Uterus (tissue), 4 donors: ENCODE measurements around the gene TUT7. TPM values are rescaled to one million over a fixed set of nuclear protein-coding genes. Genes with fewer than 3 reads are reported as not detected.
"Not testable (repeated sequence)": the region's sequence is repeated elsewhere in the genome, so short reads cannot be mapped to it uniquely, and the experiment has no call there.

Source experiments
- DNase-seq, 2 donors: peaks; one replicate each; pipeline ENCODE4 v3.0.0-alpha.2; 2019 to 2020
- H3K27ac ChIP-seq, 2 donors: fragments of 200-600 bp; sonication (generic); 1 replicate in 1 of 2; 2 replicates in 1 of 2; pipeline ENCODE4 v1.5.1; 2016 to 2018
- H3K27me3 ChIP-seq, 2 donors: fragments of 200-600 bp; sonication (generic); one replicate each; pipeline ENCODE4 v1.5.1; 2018 to 2019; ENCODE audit warnings: control low read depth in 1 of 2
- H3K36me3 ChIP-seq, 2 donors: fragments of 200-600 bp; sonication (generic); one replicate each; pipeline ENCODE4 v1.5.1; 2019; ENCODE audit warnings: control low read depth in 1 of 2
- H3K4me1 ChIP-seq, 2 donors: fragments of 200-600 bp; sonication (generic); one replicate each; pipeline ENCODE4 v1.5.1; 2018 to 2019; ENCODE audit warnings: control low read depth in 1 of 2
- H3K4me3 ChIP-seq, 2 donors: fragments of 200-600 bp; sonication (generic); 1 replicate in 1 of 2; 2 replicates in 1 of 2; pipeline ENCODE4 v1.5.1; 2018 to 2019; ENCODE audit warnings: mild to moderate bottlenecking in 1 of 2
- H3K9me3 ChIP-seq, 2 donors: fragments of 200-600 bp; sonication (generic); one replicate each; pipeline ENCODE4 v1.5.1; 2019; ENCODE audit warnings: control low read depth in 1 of 2
- POLR2A ChIP-seq, 2 donors: fragments of 450-650 bp; IDR thresholded peaks; one replicate each; pipeline ENCODE4 v1.6.1; 2016; ENCODE audit warnings: antibody characterized with exemption in 2 of 2, mild to moderate bottlenecking in 1 of 2, moderate library complexity in 1 of 2
- intact Hi-C: fragments of 100-400 bp; cut with DNase I; formaldehyde crosslinking; loops from one replicate; pipeline ENCODE4 v1.15.1; 2023; ENCODE audit warnings: low total_unique reads
- total RNA-seq, 4 donors: library from RNA; depleted of rRNA in 3 of 4; stranded (reverse); fragments of >200 nt in 3 of 4; gene quantifications; one replicate each; pipeline versions ENCODE4 v1.1.0 to v1.2.4, GENCODE V29; 2014 to 2023
- TF ChIP-seq, protein P1 (sequence below), 4 experiments: fragments of 200-600 bp in 2 of 4; fragments of 450-650 bp in 2 of 4; sonication (generic) in 2 of 4; IDR thresholded peaks; one replicate each; pipeline ENCODE4 v1.5.1; 2016 to 2019; ENCODE audit warnings: antibody characterized with exemption in 4 of 4, mild to moderate bottlenecking in 2 of 4, moderate library complexity in 1 of 4
- donor health status: DM: yes; HTN: yes; CAD: no.

Gene TUT7
- total RNA-seq, 4 donors from 2014 or later: 13.8 to 41.5 (median 20.3) TPM

DNA sequence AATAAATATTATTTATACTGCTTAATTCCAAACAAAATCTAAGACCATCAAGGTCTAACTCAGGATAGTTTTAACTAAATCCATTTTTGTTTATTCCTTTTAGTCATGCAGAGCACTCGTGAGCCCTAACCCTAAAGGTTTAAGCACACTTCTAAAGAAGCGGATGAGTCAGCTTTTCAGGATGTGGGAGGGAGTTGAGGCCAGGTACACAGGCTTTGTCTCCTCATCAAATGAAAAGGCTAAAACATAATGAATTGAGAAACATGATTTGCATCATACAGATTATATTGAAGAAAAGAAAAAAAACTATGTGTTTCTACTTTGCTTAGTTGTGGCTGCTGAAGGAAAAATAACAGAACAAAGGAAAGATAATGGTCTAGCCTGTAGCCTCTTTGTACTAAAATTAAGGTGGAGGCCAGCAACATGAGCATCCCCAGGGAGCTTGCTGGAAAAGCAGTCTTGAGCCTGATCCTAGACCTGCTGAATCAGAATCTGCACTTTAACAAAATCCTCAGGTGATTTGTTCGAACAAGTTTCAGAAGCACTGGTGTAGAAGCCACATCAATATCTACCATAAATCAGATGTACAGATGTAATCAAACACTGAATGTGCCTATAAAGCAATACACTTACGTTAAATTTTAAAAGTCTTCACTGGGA lies 50.8 kb downstream of the TUT7 start:
- no peak for DNase-seq
- no peaks in the 10 kb centered on the region for H3K27me3 ChIP-seq
- TF ChIP-seq POLR2A (IDR thresholded peaks at IDR 0.05): no peak
- TF ChIP-seq, protein P1, sequence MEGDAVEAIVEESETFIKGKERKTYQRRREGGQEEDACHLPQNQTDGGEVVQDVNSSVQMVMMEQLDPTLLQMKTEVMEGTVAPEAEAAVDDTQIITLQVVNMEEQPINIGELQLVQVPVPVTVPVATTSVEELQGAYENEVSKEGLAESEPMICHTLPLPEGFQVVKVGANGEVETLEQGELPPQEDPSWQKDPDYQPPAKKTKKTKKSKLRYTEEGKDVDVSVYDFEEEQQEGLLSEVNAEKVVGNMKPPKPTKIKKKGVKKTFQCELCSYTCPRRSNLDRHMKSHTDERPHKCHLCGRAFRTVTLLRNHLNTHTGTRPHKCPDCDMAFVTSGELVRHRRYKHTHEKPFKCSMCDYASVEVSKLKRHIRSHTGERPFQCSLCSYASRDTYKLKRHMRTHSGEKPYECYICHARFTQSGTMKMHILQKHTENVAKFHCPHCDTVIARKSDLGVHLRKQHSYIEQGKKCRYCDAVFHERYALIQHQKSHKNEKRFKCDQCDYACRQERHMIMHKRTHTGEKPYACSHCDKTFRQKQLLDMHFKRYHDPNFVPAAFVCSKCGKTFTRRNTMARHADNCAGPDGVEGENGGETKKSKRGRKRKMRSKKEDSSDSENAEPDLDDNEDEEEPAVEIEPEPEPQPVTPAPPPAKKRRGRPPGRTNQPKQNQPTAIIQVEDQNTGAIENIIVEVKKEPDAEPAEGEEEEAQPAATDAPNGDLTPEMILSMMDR (IDR thresholded peaks at IDR 0.05): no peak
- H3K27ac ChIP-seq: no peak overlapping the region
- H3K9me3 ChIP-seq: no peaks in the 10 kb centered on the region
- intact Hi-C loops: no loop called here
- no peaks in the 10 kb centered on the region for H3K4me1 ChIP-seq
- H3K4me3 ChIP-seq: no peak overlapping the region
- H3K36me3 ChIP-seq: no peaks in the 10 kb centered on the region

DNA sequence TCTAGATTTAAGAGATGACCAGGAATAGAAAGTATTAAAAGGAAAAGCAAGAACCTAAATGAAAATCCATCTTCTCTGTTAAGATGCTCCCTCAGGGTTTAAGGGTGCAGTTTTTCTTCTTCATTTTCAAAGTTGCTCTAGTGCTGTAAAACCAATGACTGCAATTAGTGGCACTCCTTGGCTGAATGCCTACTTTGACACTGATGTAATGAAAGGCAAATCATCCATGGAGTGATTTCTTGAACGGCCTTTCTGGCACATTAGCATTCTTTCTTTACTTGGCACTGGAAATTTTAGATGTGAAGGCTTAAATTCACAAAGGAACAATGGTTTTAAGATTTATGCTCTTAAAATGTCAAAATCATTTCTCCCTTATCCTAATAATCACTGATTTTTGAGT lies 52.5 kb downstream of the TUT7 start:
- no peaks in the 10 kb centered on the region for H3K36me3 ChIP-seq
- no peaks in the 10 kb centered on the region for H3K27me3 ChIP-seq

DNA sequence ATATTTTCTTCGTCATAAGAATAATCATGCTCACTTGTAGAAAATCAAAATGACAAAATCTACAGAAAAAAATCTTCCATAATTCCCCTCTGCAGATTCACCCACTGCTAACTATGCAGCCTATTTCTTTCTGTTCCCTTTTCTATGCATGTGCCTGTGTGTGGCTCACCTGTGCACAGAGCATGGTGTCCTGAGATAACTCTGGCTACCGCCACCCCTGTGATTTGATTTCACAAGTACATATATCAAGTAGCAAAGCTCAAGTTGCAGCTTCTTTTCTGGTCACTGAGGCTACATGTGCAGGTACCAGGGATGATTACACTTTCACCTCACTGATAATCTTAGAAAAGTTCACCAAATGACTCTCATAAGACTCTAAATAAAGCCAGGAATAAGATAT lies 53.5 kb downstream of the TUT7 start:
- intact Hi-C loops: no loop called here
- no peaks in the 10 kb centered on the region for H3K4me1 ChIP-seq
- no peak overlapping the region for H3K27ac ChIP-seq
- TF ChIP-seq, protein P1 (IDR thresholded peaks at IDR 0.05): no peak
- no peak for TF ChIP-seq POLR2A (IDR thresholded peaks at IDR 0.05)
- no peaks in the 10 kb centered on the region for H3K9me3 ChIP-seq
- no peaks in the 10 kb centered on the region for H3K36me3 ChIP-seq
- H3K27me3 ChIP-seq: no peaks in the 10 kb centered on the region
- DNase-seq: no peak
- H3K4me3 ChIP-seq: no peak overlapping the region

More for the DNA sequence above, 52.5 kb downstream of the TUT7 start:
- Histone ChIP-seq H3K4me3 (no peak overlapping the region), H3K4me1 (no peaks in the 10 kb centered on the region), H3K9me3 (no peaks in the 10 kb centered on the region), H3K27ac (no peak overlapping the region)
- DNase-seq: no peak
- intact Hi-C loops: no loop called here
- no peak for TF ChIP-seq POLR2A (IDR thresholded peaks at IDR 0.05)
- TF ChIP-seq, protein P1 (IDR thresholded peaks at IDR 0.05): no peak

- TF ChIP-seq POLR2A (IDR thresholded peaks at IDR 0.05): no peak
- TF ChIP-seq, protein P1 (IDR thresholded peaks at IDR 0.05): no peak
- Histone ChIP-seq H3K36me3 (no peaks in the 10 kb centered on the region), H3K4me1 (no peaks in the 10 kb centered on the region), H3K4me3 (no peak overlapping the region), H3K27me3 (no peaks in the 10 kb centered on the region), H3K9me3 (no peaks in the 10 kb centered on the region), H3K27ac (no peak overlapping the region)
- intact Hi-C loops: no loop called here
- no peak for DNase-seq
Measured at GRCh38 chr9:86298873-86299272, 55.3 kb downstream of the TUT7 start.

GRCh38 chr9:86290341-86290740 lies 63.9 kb downstream of the TUT7 start:
- H3K9me3 ChIP-seq, intact Hi-C loops, H3K36me3 ChIP-seq, H3K4me1 ChIP-seq, H3K27ac ChIP-seq, H3K27me3 ChIP-seq, H3K4me3 ChIP-seq, DNase-seq: not testable (repeated sequence)
